OCI-LY7 (cell line): ENCODE results near the gene ZC3H15.

Experiments
- CTCF ChIP-seq: fragments of 200-600 bp; sonication (generic); conservative IDR thresholded peaks from 2 replicates; pipeline ENCODE4 v1.5.1; 2014; ENCODE audit warnings: mild to moderate bottlenecking, antibody characterized with exemption, low read length, moderate library complexity, mixed read lengths
- EZH2phosphoT487 ChIP-seq: fragments of 200-600 bp; sonication (generic); IDR thresholded peaks from 2 replicates; pipeline ENCODE4 v1.6.1; 2018; ENCODE audit warnings: low read depth, borderline replicate concordance, mild to moderate bottlenecking, mixed run types, antibody characterized with exemption, low read length, moderate library complexity, mixed read lengths

GRCh38 chr2:186493564-186494085, 7.6 kb downstream of the ZC3H15 start:
- TF ChIP-seq CTCF (no peak), EZH2phosphoT487 (no peak)
